GM21737 (cell line): Measurements from ENCODE around the gene UGT1A3.

Experiments used
- ATAC-seq: cut with Tn5 transposase; IDR thresholded peaks from one replicate; pipeline ENCODE4 v1.9.1; 2021; ENCODE audit warnings: mild to moderate bottlenecking, moderate library complexity; ENCODE audit not compliant: unreplicated experiment

UGT1A3 gene

DNA sequence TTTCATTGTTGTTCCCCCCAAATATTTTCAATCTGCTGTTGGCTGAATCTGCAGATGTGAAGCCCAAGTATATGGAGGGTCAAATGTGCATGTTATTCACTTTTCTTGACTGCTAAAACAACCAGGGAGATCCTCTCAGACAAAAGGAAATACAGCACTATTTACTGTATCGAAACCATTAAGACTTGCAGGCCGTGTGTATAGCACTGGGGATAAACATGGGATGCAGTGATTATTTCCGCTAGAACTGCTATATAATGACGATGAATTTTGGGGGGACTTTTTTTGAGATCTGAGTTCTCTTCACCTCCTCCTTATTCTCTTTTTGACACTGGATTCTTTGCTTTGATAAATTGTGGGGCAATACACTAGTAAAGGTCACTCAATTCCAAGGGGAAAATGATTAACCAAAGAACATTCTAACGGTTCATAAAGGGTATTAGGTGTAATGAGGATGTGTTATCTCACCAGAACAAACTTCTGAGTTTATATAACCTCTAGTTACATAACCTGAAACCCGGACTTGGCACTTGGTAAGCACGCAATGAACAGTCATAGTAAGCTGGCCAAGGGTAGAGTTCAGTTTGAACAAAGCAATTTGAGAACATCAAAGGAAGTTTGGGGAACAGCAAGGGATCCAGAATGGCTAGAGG is 27.7 kb downstream of the UGT1A3 start:
- no peak for ATAC-seq

DNA sequence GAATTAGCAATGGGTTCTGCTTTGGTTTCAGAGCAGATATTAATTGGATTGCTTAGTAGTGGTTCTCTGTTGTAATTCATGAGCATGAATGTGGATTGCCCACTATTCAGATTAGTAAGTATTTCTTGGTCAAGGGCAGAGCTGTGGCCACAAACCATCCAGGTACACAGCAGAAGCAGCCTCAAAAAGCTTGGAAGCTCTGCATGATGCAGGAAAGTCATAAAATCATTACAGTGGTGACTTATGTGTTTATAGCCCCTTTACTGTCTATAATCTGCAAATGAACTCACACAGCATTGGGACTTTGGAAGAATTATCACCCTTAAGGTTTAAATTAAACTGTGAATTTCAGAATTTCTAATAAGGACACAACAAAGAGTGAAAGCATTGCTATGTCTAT is 29.3 kb downstream of the UGT1A3 start:
- ATAC-seq, result no peak

DNA sequence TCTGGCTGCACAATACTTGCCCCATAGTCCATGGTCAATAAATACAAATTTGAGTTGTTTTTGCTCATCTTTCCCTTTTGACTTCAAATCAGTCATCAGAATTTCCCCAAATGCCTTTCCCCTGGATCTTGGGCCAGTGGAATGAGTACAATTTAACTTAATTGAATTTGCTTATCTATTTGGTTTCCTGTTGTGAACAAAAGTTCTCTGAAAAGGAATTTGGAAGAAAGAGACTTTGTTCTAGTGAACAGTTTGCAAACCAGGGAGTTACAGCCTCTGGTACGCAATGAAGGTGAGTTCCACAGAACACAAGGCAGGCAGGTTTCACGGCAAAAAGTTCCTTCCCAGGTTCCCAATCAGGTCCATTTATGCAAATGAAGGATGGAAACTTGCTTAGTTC is 30.0 kb downstream of the UGT1A3 start:
- ATAC-seq, result no peak

DNA sequence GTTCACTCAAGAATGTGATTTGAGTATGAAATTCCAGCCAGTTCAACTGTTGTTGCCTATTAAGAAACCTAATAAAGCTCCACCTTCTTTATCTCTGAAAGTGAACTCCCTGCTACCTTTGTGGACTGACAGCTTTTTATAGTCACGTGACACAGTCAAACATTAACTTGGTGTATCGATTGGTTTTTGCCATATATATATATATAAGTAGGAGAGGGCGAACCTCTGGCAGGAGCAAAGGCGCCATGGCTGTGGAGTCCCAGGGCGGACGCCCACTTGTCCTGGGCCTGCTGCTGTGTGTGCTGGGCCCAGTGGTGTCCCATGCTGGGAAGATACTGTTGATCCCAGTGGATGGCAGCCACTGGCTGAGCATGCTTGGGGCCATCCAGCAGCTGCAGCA is 31.2 kb downstream of the UGT1A3 start, which contains the start of gene UGT1A1:
TSS of gene UGT1A1 (plus strand) at position 228 of the 400 bp plus-strand sequence. CDS start at position 246, 18 bp downstream.
- ATAC-seq, result no peak

DNA sequence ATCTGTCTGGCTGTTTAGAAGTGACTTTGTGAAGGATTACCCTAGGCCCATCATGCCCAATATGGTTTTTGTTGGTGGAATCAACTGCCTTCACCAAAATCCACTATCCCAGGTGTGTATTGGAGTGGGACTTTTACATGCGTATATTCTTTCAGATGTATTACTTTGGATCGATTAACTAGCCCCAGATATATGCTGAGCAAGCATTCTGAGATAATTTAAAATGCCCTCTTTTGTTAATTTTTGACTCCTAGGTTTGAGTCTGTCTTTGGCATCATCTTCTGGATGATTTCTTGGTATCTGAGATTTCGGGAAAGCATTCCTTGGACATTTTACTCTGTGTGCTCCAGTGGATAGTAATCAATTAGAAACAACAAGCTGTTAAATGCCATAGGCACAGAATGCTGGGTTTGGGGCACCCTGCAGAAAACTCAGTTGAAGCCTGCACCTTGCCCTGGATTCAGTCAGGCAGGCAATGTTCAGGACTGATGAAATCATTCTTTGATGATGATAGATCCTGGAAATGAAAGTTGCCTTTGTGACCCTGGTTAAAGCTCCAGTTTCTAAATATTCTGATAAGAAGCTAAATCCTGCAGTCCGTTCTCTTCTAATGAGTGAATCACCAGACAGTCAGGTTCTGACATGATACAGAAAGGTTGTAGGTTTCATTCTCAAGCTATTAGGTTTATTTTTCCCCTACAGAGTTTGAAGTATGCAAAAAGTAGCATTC is 32.4 kb downstream of the UGT1A3 start:
- no peak for ATAC-seq

DNA sequence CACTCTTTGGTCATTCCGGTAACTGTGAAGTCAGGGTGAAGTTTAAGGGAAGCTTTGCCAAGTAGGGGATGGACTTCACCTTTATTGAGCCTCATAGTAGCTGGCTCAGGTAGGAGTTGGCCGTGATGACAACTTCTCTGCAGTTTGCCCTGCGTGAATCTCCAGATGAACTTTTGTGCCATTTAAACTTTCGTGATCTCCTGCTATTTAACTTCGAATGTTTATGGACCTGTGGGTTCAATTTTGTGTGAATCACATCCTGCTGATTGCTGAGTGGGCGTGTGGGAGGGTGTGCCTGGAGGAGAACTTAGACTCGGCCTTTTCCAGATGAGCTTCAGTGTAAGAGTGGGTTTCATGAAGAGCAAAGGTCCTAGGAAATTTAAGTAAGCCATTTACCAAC is 35.4 kb downstream of the UGT1A3 start:
- ATAC-seq, result no peak

DNA sequence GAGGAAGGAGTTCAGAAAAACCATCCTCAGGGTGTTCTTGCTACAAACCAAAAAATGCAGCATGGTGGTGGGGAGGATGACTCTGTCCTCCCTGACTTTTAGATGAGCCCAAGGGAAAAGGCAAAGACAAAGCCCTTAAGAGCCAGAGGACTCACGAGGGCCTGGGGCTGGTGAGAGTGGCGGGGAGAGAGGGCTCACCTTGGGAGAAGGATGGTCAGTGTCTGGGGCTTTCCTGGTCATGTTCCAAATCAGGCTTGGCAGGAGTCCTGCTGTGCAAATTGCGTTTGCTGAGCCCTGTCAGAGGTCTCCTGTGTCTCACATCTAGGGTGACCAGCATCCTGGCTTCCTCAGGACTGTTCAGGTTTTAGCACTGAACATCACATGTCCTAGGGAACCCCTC is 35.9 kb downstream of the UGT1A3 start:
- ATAC-seq, result no peak

DNA sequence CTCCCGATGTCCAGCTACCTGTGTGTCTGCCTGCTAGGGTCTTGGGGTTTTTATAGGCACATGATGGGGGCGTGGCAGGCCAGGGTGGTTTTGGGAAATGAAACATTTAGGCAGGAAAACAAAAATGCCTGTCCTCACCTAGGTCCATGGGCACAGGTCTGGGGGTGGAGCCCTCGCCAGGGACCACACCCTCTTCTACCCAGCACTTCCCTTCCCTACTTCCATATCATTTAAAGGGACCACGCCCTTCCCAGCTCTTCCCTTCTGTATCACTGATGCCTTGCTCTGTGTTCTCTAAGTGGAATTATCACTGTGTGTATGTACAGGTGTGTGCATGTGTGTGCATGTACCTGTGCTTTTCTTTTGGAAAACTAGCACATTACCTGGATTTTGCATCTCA is 37.6 kb downstream of the UGT1A3 start:
- ATAC-seq, result no peak

DNA sequence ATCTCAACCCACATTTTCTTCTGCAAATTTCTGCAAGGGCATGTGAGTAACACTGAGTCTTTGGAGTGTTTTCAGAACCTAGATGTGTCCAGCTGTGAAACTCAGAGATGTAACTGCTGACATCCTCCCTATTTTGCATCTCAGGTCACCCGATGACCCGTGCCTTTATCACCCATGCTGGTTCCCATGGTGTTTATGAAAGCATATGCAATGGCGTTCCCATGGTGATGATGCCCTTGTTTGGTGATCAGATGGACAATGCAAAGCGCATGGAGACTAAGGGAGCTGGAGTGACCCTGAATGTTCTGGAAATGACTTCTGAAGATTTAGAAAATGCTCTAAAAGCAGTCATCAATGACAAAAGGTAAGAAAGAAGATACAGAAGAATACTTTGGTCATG is 39.2 kb downstream of the UGT1A3 start:
- no peak for ATAC-seq

DNA sequence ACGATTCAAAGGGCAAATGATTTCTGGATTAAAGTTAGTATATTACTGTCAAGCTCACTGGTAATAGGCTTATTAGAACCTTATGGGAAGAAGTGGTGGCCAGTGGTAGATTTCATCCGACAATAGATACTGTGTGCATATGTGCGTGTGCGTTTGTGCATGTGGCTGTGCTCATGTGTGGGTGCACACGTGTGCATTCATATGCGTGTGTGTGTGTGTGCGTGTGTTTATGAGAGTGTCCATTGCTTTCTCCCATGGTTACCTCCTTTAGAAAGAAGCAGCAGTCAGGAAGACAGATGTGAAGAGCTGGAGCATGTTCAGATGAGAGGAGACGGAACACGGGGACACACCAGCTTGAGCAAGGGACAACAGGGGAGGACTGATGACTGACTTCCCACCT is 40.4 kb downstream of the UGT1A3 start:
- ATAC-seq, result no peak

DNA sequence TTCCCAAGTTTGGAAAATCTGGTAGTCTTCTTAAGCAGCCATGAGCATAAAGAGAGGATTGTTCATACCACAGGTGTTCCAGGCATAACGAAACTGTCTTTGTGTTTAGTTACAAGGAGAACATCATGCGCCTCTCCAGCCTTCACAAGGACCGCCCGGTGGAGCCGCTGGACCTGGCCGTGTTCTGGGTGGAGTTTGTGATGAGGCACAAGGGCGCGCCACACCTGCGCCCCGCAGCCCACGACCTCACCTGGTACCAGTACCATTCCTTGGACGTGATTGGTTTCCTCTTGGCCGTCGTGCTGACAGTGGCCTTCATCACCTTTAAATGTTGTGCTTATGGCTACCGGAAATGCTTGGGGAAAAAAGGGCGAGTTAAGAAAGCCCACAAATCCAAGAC is 43.3 kb downstream of the UGT1A3 start:
- ATAC-seq, result no peak

DNA sequence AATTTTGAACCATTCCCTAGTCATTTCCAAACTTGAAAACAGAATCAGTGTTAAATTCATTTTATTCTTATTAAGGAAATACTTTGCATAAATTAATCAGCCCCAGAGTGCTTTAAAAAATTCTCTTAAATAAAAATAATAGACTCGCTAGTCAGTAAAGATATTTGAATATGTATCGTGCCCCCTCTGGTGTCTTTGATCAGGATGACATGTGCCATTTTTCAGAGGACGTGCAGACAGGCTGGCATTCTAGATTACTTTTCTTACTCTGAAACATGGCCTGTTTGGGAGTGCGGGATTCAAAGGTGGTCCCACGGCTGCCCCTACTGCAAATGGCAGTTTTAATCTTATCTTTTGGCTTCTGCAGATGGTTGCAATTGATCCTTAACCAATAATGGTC is 43.7 kb downstream of the UGT1A3 start:
- no peak for ATAC-seq

DNA sequence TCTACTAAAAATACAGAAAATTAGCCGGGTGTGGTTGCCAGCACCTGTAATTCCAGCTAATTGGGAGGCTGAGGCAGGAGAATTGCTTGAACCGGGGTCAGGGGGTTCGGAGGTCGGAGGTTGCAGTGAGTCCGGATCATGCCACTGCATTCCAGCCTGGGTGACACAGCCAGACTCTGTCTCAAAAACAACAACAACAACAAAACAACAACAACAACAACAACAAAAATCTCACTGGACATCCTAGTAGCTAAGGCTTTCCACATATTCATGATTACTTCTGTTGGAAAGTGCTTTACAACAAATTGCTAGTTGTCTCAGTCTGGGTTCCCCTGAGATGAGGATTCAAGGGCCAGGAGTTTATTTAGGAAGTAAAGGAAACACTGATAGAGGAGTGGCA is 45.0 kb downstream of the UGT1A3 start:
- no peak for ATAC-seq

DNA sequence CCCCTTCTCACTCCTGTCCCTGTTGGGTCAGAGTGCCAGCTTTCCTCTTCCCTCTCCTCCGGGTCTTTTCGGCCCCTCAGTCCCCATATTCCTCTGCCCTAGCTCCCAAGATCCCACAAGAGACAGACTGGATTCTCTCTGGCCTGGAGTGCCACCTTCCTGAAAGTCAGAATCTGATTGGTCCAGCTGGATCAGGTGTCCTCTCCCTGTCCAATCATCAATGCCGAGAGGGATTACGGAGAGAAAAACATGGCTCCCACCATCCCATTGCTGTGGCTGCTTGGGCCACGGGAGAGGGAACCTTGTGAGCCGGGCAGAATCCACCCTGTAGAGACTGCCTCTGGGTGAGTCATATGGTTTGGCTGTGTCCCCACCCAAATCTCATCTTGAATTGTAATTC is 46.6 kb downstream of the UGT1A3 start:
- ATAC-seq, result no peak

DNA sequence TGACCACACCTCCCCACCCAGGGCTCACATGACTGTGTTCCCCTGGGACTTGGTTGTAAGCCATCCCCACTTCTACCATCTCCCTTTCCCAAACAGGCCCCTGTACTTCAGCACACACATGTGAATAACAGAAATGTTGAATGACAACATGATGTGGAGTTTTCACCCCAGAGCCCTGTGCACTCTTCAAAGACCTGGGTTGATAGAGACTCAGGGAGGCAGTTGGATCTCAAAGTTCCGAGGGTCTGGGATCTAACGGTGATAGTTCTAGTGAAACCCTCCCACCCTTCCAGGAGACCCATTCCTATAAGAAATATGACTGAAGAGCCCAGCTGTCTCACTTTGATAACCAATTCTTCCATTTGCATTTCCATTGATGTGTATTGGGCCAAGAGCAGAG is 49.2 kb downstream of the UGT1A3 start, which contains the start of gene MROH2A:
TSS of gene MROH2A (plus strand) at position 301 of the 400 bp plus-strand sequence. CDS start 1,029 bp downstream, outside the sequence.
- no peak for ATAC-seq

DNA sequence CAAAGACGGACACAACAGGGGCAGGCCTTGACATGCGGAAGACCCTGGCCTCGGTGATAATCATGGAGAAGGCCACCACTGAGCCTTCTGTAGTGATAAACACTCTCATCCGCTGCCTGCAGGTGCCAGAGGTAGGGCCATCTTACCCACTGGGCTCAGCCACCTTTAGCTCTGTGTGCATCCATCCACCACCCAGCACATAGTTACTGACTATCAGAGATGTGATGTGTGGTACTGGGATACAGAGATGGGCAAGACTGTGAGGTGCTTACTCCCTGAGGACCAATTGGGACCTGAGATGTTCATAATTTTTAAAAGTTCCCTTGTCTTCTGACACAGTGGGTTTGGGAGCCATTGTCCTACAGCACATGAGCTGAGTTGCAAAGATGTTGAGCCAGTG is 50.9 kb downstream of the UGT1A3 start:
- ATAC-seq, result no peak

DNA sequence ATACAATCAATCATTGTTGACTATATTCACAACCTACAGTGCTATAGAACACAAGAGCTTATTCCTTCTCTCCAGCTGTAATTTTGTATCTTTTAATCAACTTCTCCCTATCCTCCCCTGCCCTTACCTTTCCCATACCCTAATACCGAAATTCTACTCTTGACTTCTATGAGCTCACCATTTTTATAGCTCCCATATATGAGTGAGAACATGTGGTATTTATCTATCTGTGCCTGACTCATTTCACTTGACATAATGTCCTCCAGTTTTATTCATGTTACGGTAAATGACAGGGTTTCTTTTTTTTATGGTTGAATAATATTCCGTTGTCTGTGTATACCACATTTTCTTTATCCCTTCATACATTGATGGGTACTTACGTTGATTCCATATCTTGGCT is 51.9 kb downstream of the UGT1A3 start:
- no peak for ATAC-seq

DNA sequence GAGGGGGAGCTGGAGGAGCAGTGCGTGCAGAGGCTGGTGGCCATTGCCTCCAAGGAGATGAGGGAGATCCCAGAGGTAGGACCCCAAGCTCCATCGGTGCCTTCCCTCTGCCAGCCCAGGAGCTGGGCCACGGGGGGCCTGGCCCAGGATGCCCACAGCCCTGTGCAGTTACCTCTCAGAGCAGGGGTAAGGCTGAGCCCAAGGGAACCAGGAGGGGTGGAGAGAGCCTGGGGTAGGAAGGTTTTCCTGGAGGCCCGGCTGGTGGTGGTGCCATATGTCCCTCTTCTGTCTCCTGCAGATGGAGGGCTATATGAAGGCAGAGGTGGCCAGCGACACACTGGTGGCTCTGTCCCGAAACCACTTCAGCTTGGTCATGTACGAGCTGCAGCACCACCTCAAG is 60.7 kb downstream of the UGT1A3 start:
- no peak for ATAC-seq

DNA sequence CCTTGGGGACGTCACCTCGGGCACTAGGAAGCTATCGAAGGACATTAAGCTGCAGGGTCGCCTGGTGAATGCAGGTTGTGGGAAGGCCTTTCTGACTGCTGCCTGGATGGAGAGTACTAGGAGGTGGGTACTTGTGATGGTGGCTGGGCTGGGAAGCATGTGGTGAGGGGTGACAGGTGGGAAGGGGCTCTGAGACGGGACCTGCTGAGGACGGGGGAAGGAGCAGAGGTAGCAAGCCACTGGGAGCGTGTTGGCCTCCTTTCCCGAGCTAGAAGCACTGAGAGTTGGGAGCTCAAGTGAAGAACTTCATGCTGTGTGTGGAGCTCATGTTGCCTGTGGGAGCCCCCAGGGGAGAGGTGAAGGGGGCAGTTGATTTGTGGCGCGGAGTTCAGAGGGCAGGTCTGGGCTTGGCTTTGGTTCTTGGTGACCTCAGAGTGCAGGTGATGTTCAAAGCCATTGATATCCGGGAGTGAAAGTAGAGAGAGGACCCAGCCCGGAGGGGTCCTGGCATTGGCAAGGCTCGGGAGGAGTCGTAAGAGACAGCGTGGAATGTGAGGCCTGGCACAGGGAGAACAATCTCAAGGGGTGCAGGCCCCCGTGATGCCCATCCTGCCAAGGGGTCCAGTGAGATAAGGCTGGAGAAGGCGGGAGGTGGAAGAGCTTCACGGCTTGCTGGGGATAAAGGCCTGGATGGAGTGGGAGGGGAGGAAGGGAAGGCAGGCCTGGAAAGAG is 62.5 kb downstream of the UGT1A3 start:
- no peak for ATAC-seq

DNA sequence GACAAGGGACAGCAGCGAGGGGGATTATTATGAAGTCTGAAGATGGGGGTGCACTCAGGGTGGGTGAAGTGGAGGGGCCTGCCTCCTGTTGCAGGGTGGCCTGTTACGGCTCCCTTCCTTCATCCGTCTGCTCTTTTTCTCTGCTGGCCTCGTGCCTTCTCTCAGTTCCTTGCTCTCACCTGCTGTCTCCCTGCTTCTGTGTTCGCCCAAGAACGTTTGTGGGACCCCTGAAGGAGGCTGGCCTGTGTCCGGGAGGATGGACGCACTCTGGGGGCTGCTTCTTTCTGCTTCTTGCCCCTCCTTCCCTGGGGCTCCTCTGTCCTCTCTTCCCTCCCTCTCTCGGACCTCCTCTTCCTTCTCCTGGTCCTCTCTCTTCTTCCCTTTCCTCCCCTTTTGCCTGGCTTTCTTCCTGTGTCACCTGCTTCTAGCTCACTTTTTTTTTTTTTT is 63.1 kb downstream of the UGT1A3 start:
- no peak for ATAC-seq

DNA sequence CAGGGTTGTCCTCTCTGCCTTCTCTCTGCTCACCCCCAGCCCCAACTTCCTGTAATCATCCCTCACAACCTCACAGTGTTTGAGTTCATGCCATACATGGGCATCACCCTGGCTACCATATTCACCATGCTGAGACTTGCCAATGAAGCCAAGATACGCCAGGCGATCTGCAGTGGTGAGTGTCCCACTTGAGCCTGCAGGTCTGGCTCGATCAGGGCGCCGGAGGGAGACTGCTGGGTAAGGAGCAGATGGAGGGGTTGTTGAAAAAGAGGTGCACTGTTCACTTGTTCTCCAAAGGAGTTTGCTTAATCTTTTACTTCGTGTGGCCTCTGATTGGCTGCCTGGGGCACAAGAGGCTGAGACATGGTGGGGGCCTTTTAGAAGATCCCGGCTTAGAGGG is 63.9 kb downstream of the UGT1A3 start:
- no peak for ATAC-seq
